GM04503 (cell line): Measurements from ENCODE around the gene GALNT12.

ENCODE experiments used
- DNase-seq: peaks from one replicate; pipeline ENCODE4 v3.0.0-alpha.2; 2012; ENCODE audit warnings: low read depth

The GALNT12 gene

GRCh38 chr9:98833090-98833956 is 25.9 kb downstream of the GALNT12 start:
- no peak for DNase-seq

GRCh38 chr9:98834386-98834785 is 26.9 kb downstream of the GALNT12 start:
- no peak for DNase-seq

GRCh38 chr9:98836206-98836605 is 28.7 kb downstream of the GALNT12 start:
- no peak for DNase-seq

- DNase-seq, result no peak
Observed at GRCh38 chr9:98837516-98837915, 30.0 kb downstream of the GALNT12 start.

- DNase-seq, result no peak
Observed at GRCh38 chr9:98838155-98838867, 30.8 kb downstream of the GALNT12 start.

GRCh38 chr9:98838868-98839565 is 31.5 kb downstream of the GALNT12 start:
- no peak for DNase-seq

- DNase-seq, result no peak
Observed at GRCh38 chr9:98839724-98840123, 32.3 kb downstream of the GALNT12 start.

- no peak for DNase-seq
Observed at GRCh38 chr9:98842510-98842909, 35.0 kb downstream of the GALNT12 start.

- no peak for DNase-seq
Observed at GRCh38 chr9:98846081-98846480, 38.6 kb downstream of the GALNT12 start.

GRCh38 chr9:98846879-98847278 is 39.4 kb downstream of the GALNT12 start:
- no peak for DNase-seq

GRCh38 chr9:98848450-98849149 is 41.1 kb downstream of the GALNT12 start:
- DNase-seq, result peak; percentile 34

- no peak for DNase-seq
Observed at GRCh38 chr9:98849563-98849962, 42.1 kb downstream of the GALNT12 start.

GRCh38 chr9:98850851-98851729 is 43.6 kb downstream of the GALNT12 start:
- DNase-seq, result no peak

GRCh38 chr9:98851730-98852459 is 44.4 kb downstream of the GALNT12 start:
- DNase-seq, result no peak

- DNase-seq, result no peak
Observed at GRCh38 chr9:98852460-98852734, 44.9 kb downstream of the GALNT12 start.

GRCh38 chr9:98852961-98853360 is 45.5 kb downstream of the GALNT12 start:
- DNase-seq, result no peak

- DNase-seq, result peak; percentile 90
Observed at GRCh38 chr9:98854266-98854665, 46.8 kb downstream of the GALNT12 start.

- DNase-seq, result no peak
Observed at GRCh38 chr9:98855592-98855991, 48.1 kb downstream of the GALNT12 start.

- no peak for DNase-seq
Observed at GRCh38 chr9:98856982-98857381, 49.5 kb downstream of the GALNT12 start.

- DNase-seq, result no peak
Observed at GRCh38 chr9:98859941-98860340, 52.5 kb downstream of the GALNT12 start.

GRCh38 chr9:98860871-98861293 is 53.4 kb downstream of the GALNT12 start:
- peak; percentile 95 for DNase-seq
